DMS53 treated with DMSO at 0.1 percent for 48 hours (cell line): ENCODE results near the gene KDR.
A peak's percentile ranks its signal among the peaks of the same experiment; 100 is the strongest.

Source experiments
- DNase-seq: peaks from one replicate; lab custom pipeline; 2025; ENCODE audit not compliant: unreplicated experiment; lab: John Stamatoyannopoulos, UW

KDR gene

DNA sequence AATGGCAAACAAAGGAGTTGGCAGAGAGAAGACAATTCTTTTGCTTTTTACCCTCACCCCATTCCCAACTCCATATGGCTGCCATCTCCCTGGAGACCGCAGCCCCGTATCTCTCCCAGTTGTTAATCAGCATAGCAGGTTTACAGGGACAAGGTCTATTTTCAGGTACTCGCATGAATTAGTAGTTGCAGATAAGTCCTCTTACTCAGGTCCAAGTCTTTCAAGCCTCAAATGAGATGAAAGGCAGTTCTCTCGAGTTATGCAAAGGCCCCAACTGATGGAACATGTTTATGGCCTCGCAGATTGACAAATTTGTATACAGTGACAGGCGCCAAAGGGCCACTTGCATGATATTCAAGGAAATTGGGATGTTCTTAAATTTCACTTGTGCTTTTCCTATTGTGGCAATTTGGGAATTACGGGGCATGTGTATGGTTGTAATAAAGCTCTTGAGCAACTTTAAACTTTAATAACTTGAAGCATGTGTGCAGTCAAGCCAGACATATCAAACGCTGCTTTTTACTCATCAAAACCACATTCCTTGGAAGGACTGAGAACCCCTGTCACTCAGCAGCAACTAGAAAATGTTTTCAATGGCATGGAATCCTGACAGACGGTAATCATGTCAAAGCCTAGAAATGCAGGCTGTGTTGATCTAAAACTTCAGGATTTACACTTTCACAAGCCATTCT, 45.1 kb downstream of the KDR start:
- no peak for DNase-seq

DNA sequence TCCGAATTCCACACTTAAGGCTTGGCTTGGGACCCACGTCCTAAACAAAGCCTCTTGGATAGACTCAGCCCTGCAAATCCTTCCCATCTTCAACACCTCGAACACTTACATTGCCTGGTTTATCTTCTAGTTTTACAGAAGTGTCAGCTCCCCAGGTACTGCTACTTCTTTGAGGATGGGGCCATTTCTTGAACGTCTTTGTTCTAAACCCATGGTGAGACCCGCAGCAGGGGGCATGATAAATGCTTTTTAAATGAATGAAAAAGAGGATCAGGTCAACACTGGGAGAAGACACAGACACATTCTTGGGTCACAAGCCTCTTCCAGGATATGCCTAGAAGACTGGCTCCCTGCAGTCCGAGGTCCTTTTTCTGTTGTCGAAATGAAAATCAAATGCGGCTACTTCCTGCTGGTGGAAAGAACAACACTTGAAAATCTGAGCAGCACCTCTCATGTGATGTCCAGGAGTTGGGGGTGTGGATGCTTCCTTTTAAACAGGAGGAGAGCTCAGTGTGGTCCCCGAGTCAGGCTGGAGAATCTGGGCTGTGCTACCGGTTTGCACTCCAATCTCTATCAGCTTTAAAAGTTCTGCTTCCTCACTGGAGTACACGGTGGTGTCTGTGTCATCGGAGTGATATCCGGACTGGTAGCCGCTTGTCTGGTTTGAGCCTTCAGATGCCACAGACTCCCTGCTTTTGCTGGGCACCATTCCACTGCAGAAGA, 45.8 kb downstream of the KDR start:
- no peak for DNase-seq

DNA sequence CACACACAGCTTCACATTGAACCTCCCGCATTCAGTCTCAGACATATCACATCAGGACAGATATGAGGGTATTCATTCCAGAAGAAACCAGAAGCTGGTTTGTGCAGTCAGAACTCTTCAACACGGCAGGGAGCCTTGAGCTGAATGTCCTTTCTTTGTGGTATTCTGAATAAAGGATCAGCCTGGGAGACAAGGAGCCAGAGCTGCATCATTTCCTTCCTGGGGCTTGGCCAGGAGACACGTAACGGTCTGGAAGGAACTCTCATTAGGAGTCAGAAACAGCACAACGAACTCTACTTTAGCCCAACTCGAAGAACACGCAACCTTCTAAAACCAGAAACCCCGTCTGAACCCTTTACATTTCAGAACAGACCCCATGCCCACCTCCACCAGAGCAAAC, 46.4 kb downstream of the KDR start:
- DNase-seq, result no peak

DNA sequence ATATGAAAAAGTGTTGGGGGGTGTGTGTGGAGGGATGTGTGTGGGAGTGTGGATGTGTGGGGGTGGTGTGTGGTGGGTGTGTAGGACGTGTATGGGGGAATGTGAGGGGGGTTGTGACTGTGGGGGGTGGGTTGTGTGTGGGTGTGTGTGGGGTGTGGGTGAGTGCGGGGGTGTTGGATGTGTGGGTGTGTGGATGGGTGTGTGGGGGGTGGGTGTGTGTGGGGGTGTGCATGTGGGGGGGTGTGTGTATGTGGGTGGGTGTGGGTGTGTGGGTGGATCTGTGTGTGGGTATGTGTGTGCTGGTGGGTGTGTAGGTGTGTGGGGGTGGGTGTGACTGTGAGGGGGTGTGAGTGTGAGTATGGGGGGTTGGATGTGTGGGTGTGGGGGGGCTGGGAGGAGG, 47.8 kb downstream of the KDR start:
- DNase-seq, result no peak

DNA sequence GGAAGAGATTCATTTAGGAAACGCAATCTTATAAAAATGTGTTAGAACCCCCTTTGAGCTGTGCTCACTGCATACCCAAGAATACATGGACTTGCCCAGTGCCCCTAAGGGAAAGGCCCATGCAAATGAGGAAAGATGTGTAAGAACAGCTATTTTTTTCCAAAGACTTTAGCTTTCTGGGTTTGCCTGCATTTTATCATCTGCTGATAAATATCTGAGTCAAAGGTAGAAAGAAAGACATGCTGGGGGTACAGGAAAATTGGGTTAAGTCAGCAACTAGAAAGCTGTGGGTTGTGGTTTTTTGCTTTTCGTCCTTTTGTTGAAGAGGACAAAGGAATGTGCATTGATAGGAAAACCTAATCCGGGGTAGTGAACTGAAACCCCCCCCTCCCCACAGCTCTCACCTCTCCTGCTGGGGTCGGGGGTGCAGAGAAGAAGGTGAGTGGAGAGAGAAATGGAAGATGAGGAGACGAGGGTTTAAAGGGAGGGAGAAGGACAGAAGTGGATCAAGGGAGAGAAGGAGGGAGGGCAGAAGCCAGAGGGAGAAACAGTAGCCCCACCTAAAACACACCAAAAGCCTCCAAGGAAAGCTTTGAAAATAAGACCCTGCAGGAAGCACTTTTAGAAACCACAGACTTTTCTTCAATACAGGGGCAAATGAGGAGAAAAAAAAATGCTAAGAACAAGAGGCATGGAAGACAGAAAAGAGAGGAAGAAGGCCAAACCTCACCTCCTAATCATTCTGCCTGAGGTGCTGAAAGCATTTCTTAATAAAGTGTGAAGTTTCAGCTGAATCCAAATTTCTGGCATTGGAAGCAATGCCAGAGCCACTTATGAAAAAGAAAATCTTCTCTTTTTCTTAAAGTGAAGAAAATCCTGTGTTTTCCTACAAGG, 49.3 kb downstream of the KDR start:
- DNase-seq, result no peak

DNA sequence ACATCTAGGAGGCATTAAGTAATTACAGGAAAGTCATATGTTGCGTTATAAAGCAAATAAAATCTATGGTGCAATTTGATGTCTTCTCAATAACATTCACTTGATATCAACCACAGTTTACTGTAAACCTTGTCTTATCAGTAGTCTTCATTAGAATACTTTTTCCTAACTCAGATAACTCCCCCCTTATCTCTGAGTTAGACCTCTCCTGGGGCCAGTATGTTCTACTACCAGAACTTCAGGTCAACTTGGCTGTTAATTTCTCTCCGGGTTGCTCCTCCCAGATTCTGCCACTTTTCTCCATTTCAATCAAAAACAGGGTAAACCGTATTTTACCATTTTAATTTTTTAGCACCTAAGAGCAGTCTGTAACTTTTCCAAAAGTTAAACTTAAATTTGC, 50.0 kb downstream of the KDR start:
- no peak for DNase-seq

DNA sequence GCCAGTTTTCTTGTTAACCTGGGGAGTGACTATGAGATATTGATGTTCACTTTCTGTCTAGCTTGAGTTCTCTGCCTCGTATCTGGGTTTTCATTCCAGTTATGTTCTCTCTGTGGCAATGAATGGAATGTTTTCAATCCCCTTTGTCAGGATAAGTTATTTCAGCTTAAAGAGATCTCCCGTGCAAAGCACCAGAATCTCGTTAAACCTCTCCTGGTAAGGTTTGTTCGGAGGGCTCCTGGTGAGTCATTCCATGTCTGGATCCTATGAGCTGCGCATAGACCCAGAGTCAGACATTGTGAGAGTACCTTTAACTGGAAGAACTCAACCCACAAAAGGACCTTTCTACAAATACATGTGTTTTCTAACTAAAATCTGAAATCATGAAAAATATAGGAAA, 51.0 kb downstream of the KDR start:
- no peak for DNase-seq

DNA sequence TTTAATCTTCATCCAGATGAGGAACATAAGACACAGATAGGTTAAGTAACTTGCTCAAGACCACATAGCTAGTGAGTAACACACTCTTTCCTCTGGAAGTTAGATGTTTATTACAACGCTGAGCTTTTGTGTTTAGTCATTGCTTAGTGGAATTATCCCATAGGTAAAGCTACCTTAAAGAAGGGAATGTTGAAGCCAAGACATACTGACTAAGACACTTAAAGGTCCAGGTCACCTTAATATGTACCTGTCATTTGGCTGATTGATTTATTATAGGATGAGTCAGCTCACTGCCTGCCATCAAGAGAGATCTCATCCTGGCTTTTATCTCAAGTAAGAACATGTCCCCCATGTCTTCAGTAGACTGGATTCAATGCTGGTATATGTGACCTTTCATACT, 53.4 kb downstream of the KDR start:
- DNase-seq, result no peak

DNA sequence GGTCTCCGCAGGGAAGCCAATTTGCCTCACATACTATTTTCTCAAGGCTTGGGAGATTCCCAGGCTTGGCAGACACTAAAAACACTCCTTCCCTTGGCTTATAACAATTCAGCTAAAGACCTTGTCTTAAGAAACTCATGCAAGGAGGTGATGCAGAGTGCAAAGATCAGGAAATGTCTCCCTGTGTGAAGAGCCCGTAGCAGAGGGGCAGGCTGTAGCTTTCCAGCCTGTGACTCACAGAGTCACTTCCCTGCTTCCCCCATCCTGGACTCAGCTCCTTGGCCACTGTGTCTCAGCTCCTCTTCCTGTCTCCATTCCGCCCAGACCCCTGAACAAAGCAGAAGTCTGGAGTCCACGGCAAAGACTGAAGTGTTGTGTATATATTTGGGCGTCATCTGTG, 56.1 kb downstream of the KDR start:
- no peak for DNase-seq

DNA sequence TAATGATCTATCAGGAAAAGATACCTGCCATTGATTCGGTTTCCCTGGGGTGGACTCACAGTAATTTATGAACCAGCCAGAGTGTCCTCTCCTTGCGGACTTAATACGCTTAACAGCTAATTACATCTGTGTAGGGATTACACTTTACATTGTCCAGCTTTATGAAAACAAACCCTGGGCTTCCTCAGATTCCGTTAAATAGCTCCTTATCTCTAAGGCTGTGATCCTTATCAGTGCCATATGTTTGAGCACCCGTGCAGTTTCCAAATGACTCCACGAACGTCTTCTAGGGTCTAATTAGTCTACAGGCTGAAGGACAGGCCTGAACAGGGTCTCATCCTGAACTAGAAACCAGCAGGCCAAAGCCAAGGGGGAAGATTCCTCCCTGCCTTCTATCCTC, 56.9 kb downstream of the KDR start:
- no peak for DNase-seq

DNA sequence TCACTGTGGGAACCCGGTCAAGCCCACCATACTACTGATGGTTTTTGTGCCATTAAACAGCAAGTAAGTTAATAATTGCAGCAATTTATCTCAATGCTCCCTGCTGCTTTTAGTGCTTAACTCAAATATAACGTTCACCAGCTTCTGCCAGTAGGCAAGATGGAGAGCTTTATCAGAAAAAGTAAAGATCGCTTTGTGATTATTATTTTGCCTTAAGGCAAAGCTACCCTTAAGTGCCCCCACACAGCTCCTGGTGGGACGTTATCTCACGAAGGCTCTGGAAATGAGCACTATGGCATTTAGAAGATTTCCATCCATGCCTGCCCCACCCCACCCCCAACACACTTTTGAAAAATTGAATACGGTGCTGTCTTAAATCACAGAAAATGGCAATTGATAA, 59.4 kb downstream of the KDR start:
- no peak for DNase-seq

DNA sequence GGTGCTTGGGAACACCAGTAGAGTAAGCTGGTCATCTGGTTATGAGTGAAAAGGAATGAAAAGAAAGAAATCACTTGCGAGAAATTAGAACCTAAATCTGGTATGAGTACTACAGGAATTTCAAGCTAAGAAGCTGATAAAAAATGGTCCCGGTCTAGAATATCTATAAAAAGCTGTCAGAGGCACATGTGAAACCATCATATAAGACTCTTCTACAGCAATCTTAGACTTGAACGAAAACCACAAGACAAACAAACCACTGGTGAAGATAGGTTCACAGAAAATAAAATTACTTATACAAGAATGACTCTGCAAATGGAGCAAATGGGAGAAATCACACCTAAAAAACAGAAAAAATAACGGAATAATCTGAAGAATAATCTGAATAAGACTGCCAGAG, 69.9 kb downstream of the KDR start:
- no peak for DNase-seq

DNA sequence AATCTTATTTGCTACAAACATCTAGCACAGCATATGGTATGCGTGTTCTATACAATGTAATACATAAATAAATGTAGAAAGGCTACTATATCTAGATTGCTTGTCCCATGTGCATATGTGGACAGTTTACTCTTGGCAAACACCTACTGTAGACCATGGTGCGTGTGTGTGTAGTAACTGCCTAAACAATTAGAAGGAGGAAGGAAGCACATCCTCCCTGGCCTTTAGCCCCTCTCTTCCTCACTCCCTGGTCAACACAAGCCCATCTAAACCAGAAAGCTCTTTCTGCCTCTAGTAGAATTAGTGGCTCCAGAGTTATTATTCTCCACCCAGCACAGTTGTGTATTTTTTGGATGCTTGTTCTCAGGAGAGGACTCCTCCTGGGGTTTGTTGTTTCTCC, 73.9 kb downstream of the KDR start:
- DNase-seq, result no peak

DNA sequence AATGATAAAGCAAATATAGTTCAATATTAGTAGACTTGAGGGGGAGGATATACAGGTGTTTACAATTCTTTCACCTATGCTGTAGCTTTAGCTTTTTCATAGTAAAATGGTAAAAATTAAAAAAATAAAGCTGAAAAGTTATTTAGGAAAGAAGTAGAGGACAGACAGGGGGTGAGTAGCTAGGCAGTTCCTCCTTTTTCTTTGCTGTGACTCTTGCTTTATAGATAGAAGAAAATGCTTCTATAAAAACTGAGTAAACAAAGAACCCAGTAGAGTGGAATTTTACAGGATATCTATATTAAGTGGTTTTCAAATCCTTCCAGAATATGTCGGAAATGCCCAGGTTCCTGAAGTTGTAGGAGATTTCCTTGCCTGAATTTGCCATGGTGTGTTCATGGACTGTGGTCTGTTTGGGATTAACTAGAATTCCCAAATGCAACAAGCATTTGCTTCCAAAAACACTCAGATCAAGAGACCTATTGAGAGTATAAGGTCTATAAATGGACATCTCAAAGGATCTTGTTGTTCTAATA, 74.9 kb downstream of the KDR start:
- DNase-seq, result no peak

DNA sequence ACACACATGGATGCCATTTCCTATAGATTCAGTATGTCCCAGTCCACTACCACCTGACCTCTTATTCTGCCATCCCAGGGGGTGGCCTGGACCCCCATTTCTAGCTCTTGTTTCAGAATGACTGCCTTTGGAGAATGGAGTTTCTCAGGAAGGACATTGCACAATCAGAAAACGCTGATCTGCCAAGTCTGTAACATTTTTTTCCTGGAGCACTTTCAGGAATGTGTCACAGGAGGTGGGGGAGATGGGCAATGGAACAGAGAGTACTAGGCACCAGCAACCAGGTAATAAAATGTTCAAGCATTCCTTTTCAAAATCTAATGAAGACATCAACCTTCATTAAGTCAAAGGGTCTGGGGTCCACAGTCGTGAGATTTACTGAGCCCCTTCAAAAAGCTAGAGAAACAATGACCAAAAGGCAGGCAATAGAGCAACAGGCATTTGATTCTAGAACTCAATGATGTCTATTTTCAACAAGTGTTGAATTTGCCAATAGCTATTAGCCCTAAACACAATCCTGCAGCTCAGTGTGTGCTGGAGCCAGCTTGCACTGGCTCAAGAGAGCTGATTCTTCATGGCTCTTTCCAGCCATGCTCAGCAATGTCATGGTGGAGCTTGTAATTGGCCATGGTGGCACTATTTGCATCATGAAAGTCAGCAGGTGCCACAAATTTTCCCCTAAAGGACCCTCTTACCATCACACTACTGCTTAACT, 87.1 kb downstream of the KDR start:
- no peak for DNase-seq

DNA sequence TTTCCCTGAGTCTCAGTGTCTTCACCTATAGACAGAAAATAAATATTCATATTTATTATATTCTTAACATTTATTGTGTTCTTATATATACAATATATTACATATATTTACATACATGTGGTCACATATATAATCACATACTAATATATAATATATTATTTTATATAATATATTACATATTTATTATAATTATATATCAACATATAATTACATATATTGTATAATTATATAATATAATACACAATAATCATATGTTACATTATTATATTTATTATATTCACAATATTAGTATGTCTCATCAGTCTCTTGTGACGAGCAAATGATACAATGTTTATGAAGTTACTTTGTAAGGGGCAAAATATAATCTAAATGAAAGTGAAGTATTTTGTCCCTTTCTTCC, 87.7 kb downstream of the KDR start:
- DNase-seq, result no peak

DNA sequence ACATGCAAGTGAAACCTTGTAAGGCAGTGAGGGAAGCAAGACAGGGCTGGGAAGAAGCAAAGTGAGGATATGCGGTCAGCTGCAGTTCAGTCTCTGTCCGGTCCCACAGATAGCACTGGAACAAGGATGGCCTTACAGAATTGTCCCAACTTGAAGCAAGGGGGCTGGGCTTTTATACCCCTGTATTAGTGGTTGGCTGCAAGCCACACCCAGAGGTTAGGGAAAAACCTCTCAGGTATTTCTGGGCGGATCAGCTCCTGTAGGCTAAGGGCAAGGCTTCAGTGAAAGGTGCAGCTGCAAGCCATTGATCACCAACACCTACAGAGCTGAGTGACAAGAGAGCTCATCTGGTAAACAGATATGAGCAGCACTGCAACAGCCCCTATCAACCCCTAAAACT, 89.0 kb downstream of the KDR start:
- DNase-seq, result no peak

DNA sequence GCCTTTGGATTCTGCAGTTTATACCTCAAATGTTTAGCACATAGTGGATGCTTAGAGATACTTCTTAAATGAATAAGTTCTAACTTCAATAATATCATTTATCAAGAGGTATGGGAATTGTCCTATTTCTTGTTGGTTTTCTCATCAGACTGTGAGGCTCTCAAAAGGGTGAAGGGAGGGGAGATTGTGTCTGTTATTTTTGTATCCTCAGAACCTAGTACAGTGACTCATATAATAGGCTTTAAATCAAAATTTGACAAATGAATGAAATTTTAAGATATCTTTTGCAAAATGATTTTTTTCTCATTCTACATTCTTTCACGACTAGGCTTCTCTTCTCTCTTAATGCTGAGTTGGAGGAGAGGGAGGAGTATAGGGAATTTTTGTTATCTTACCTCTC, 89.5 kb downstream of the KDR start:
- DNase-seq, result no peak

DNA sequence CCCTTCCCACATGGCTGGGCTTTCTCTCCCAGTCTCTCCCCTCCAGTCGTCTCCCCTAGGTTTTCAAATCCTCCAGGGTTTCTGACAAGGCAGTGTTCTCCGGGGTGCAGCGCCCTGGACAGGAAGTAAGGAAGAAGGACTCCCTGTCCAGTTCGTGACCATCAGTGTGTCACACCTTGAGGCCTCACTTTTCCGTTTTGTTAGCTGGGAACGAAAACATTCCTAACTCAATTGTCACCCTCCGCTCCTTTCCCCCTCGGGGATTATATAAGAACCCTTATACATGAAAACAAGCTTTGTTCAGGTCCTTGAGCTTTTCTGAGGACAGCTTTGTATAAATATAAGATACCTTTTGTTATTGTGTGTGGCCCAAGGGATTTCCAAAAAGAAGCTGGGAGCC, 92.1 kb downstream of the KDR start:
- DNase-seq, result no peak

DNA sequence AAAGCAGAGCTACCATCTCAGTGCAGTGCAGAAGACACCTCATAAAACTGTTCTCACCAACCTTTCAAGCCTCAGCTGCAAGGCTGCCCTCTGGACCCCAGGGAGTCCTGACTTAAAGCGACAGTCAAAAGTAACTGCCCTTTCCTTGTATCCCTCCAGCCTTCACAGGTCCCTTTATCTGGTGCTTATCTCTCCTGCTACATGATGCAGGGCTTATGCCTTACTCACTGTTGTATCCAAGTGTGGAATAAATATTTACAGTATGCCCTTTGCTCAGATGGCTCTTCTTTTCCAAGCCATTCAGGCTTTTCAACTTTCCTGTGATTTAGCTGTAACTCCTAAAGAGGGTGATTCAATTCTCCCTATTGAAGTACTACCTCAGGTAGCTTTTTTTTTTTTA, 92.6 kb downstream of the KDR start:
- DNase-seq, result peak; percentile 54

DNA sequence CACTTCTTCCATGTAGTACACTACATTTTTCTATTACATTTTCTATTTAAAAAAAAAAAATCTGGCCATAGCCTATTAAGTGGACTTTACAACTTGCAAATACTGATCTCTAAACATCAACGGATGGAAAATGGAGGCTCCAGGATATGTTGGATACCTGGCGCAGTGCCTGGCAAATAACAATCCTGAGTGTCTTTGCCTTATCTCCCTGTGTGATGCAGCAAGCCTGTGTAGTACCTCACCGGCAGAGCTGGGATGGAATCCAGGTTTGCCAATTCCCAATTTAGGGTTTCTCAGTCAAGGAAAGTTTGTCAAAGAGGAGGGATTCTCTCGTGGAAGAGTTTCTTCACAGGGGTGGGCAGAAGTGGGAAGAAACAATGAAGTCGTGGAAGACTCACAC, 93.2 kb downstream of the KDR start:
- DNase-seq, result no peak
